Muscle layer of colon (tissue), 2 donors: ENCODE measurements around the gene CLN6.
"Not testable (repeated sequence)": the region's sequence is repeated elsewhere in the genome, so short reads cannot be mapped to it uniquely, and the experiment has no call there.

Source experiments
- H3K27ac ChIP-seq: one replicate; pipeline ENCODE4 v1.7.0; 2013; ENCODE audit warnings: low read depth, mild to moderate bottlenecking, low read length, moderate library complexity
- H3K27me3 ChIP-seq, 2 donors: one replicate each; pipeline ENCODE4 v1.7.0; 2013; ENCODE audit warnings: low read length in 2 of 2, mild to moderate bottlenecking in 2 of 2; ENCODE audit not compliant: insufficient read depth in 2 of 2, control insufficient read depth in 1 of 2
- H3K36me3 ChIP-seq: one replicate; pipeline ENCODE4 v1.7.0; 2013; ENCODE audit warnings: mild to moderate bottlenecking, low read length; ENCODE audit not compliant: insufficient read depth
- H3K4me1 ChIP-seq: one replicate; pipeline ENCODE4 v1.7.0; 2013; ENCODE audit warnings: mild to moderate bottlenecking, low read length; ENCODE audit not compliant: insufficient read depth
- H3K4me3 ChIP-seq, 2 donors: one replicate each; pipeline ENCODE4 v1.7.0; 2013; ENCODE audit warnings: low read length in 2 of 2, low read depth in 1 of 2, mild to moderate bottlenecking in 1 of 2, moderate library complexity in 1 of 2
- H3K9ac ChIP-seq: one replicate; pipeline ENCODE4 v1.7.0; 2013; ENCODE audit warnings: low read length
- H3K9me3 ChIP-seq: one replicate; pipeline ENCODE4 v1.7.0; 2013; ENCODE audit warnings: mild to moderate bottlenecking, low read length
- donor health status: abdominal sarcoma.
- donor health status: Adenocarcinoma of cecum.

CLN6 gene

DNA sequence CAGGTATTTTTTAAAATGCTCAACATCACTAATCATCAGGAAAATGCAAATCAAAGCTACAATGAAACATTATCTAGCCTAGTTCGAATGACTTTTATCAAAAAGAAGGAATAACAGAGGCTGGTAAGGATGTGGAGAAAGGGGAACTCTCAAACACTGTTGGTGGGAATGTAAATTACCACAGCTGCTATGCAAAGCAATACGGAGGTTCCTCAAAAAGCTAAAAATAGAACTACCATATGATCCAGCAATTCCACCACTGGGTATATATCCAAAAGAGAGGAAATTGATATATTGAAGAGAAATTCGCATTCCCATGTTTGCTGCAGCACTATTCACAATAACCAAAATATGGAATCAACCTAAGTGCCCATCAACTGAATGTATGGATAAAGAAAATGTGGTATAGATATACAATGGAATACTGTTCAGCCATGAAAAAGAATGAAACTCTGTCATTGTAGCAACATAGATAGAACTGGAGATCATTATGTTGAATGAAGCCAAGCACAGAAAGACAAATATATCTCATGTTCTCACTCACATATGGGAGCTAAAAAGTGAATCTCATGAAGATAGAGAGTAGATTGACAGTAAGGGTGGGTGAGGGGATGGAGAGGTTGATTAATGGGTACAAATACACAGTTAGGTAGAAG is 19.7 kb upstream of the CLN6 start:
- Histone ChIP-seq H3K9ac (no peak overlapping the region), H3K4me3 (no peak overlapping the region), H3K27me3 (no peaks in the 10 kb centered on the region), H3K9me3 (no peaks in the 10 kb centered on the region), H3K4me1 (no peaks in the 10 kb centered on the region), H3K27ac (no peak overlapping the region), H3K36me3 (no peaks in the 10 kb centered on the region)

DNA sequence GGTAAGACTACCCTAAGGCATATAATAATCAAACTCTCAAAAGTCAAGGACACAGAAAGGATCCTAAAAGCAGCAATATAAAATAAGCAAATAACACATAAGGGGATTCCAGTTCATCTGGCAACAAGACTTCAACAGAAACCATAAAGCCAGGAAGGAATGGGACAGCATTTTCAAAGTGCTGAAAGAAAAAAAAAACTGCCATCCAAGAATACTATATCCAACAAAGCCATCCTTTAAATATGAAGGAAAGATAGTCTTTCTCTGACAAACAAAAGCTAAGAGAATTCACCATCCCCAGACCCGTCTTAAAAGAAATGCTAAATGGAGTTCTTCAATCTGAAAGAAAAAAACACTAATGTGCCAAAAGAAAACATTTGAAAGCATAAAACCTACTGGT is 14.7 kb upstream of the CLN6 start:
- no peak overlapping the region for H3K27ac ChIP-seq
- H3K27me3 ChIP-seq, result no peaks in the 10 kb centered on the region
- H3K36me3 ChIP-seq, result no peaks in the 10 kb centered on the region
- no peaks in the 10 kb centered on the region for H3K4me1 ChIP-seq
- no peak overlapping the region for H3K9ac ChIP-seq
- no peak overlapping the region for H3K4me3 ChIP-seq
- no peaks in the 10 kb centered on the region for H3K9me3 ChIP-seq

DNA sequence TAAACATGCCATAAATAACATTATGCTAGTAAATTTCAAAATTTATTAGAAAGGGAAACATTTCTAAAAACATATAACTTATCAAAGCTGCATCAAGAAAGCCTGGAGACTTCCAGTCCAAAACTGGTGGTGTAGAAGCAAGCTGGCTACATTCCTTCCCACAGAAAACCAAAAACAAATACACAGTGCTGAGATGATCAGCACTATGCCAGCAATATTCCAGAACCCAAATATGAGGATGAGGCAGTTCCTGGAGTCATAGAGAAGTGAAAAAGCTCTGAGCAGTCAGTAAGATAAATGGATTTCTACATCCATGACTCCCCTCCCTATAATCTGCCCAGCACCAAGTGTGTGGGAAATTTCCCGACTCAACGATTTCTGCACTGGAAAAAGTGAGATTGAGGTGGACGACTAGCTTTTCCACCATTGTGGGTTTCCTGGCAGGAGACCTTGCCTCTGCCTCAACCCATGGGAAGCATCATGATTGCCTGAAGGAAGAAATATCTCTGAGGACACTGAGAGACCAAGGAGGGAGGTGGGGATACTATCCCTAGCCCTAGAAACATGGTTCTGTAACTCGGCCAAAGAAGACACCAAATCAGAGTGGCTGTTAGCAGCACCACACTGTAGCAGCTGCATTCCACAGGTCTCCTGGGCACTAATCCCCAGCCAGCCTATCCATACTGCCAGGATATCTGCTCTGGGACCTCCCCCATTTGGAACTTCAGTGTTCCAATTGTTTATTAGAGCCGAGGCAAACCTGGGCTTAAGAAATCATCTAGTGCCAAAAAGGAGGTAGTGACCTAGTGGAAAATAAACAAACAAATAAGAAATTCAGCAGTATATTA is 11.8 kb upstream of the CLN6 start:
- H3K27me3 ChIP-seq, result no peaks in the 10 kb centered on the region
- H3K4me1 ChIP-seq, result no peaks in the 10 kb centered on the region
- H3K9ac ChIP-seq, result no peak overlapping the region
- no peaks in the 10 kb centered on the region for H3K9me3 ChIP-seq
- no peak overlapping the region for H3K4me3 ChIP-seq
- H3K36me3 ChIP-seq, result no peaks in the 10 kb centered on the region
- no peak overlapping the region for H3K27ac ChIP-seq

DNA sequence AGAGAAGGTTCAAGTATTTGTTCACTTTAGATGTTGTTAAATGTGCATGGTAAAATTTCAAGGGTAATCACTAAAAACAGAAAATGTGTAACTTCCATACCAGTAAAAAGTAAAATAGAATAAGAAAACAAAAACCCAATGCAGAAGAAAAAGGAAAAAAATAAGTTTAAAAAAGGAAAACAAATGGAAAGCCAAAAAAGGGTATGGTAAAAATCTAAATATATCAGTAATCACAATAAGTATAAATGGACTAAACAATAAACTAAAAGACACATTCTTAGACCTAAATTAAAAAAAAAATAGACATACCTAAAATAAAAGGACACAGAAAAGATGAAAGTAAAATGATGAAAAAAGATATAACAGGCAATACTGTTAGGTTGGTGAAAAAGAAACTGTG is 9.5 kb upstream of the CLN6 start:
- Histone ChIP-seq H3K9me3 (no peaks in the 10 kb centered on the region), H3K4me1 (no peaks in the 10 kb centered on the region), H3K4me3 (no peak overlapping the region), H3K36me3 (no peaks in the 10 kb centered on the region), H3K9ac (no peak overlapping the region), H3K27me3 (no peaks in the 10 kb centered on the region), H3K27ac (no peak overlapping the region)

DNA sequence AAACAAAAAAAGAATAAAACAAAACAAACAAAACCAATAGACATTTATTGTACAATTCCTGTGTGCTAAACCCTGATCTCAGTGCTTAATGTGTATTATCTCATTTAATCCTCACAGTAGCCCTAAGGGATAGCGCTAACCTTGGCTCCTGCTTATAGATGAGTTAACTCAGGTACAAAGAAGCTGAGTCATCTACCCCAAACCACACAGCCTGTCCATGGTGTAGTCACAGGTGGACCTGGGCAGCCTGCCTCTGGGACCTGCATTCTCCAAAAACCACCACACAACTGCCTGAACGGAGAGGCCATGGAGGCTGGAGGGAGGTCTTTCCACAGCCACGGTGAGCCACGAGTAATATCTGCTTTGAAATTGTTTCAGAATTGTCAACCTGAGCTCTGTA is 5.5 kb upstream of the CLN6 start:
- H3K27me3 ChIP-seq, result no peaks in the 10 kb centered on the region
- no peak overlapping the region for H3K27ac ChIP-seq
- H3K4me1 ChIP-seq, result peaks cover 4% of the 10 kb centered on the region
- H3K4me3 ChIP-seq, result no peak overlapping the region
- no peaks in the 10 kb centered on the region for H3K36me3 ChIP-seq
- no peaks in the 10 kb centered on the region for H3K9me3 ChIP-seq
- H3K9ac ChIP-seq, result no peak overlapping the region

DNA sequence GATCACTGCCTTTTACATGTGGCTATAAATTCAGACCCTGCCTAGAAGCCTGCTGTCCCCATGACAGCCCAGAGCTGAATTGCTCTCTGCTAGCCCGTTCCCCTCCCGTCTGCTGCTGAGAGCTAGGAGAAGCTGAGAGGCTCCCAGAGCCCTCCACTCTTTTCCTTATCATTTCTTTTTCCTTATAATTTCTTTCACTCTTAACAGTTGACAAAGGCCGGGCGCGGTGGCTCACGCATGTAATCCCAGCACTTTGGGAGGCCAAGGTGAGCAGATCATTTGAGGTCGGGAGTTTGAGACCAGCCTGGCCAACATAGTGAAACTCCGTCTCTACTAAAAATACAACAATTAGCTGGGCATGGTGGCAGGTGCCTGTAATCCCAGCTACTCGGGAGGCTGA is 5.0 kb upstream of the CLN6 start:
- not testable (repeated sequence) for H3K4me3 ChIP-seq, H3K4me1 ChIP-seq, H3K9me3 ChIP-seq, H3K36me3 ChIP-seq, H3K27ac ChIP-seq, H3K27me3 ChIP-seq, H3K9ac ChIP-seq

DNA sequence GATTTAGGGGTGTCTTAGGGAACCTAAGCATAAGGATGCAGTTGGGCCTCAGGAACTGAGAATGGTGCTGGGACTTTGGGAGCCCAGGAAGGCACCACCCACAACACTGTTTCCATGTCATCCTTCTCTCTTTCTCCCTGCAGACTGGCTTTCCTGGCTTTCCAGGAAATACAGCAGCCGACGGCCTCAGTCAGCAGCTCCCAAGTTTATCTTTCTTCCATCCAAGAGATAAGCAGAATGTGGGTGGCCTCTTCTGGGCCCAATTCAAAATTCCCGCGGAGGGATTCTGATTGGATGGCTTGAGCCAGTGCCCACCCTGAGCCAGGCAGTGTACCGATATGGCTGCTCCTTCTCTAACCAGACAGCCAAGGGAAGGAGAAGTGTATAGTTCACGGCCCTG is 4.5 kb upstream of the CLN6 start:
- Histone ChIP-seq H3K9ac (no peak overlapping the region), H3K4me3 (no peak overlapping the region), H3K9me3 (no peaks in the 10 kb centered on the region), H3K4me1 (peaks cover 5% of the 10 kb centered on the region), H3K27me3 (no peaks in the 10 kb centered on the region), H3K27ac (no peak overlapping the region), H3K36me3 (no peaks in the 10 kb centered on the region)

DNA sequence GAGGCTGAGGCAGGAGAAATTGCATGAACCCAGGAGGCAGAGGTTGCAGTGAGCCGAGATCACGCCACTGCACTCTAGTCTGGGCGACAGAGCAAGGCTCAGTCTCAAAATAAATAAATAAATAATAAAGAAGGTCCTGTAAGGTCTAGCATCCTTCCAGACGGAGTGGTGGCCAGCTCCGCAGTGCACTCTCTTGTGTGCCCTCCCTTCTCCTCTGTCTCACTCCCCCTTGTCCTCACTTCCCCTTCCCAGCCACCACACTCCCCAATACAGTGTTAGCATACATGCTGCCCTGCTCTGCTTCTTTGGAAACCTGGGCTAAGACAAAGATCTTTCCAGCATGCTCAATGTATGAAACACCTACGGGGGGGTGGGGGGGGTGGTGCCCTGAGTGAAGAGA is 3.4 kb upstream of the CLN6 start:
- H3K27ac ChIP-seq, result no peak overlapping the region
- no peak overlapping the region for H3K9ac ChIP-seq
- peaks cover 12% of the 10 kb centered on the region for H3K4me1 ChIP-seq
- H3K36me3 ChIP-seq, result no peaks in the 10 kb centered on the region
- no peaks in the 10 kb centered on the region for H3K27me3 ChIP-seq
- H3K9me3 ChIP-seq, result no peaks in the 10 kb centered on the region
- H3K4me3 ChIP-seq, result no peak overlapping the region

DNA sequence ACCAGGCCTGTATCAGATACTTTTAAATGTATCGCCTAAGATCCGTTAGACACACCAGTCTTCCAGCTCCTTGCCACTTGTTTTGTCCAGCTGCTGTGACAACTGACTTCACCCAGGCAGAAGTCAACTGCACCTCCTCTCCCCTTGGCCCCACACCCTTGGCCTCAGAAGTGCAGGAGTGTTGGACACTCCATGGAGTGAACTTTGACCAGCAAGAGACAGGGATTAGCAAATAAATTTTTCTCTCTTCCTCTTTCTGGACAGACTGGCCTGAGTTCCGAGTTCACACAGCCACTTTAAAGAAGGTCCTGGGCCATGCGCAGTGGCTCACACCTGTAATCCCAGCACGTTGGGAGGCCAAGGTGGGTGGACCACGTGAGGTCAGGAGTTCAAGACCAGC is 2.9 kb upstream of the CLN6 start:
- H3K9ac ChIP-seq, result no peak overlapping the region
- no peak overlapping the region for H3K27ac ChIP-seq
- H3K9me3 ChIP-seq, result no peaks in the 10 kb centered on the region
- H3K4me1 ChIP-seq, result peaks cover 17% of the 10 kb centered on the region
- H3K36me3 ChIP-seq, result no peaks in the 10 kb centered on the region
- no peak overlapping the region for H3K4me3 ChIP-seq
- H3K27me3 ChIP-seq, result no peaks in the 10 kb centered on the region

DNA sequence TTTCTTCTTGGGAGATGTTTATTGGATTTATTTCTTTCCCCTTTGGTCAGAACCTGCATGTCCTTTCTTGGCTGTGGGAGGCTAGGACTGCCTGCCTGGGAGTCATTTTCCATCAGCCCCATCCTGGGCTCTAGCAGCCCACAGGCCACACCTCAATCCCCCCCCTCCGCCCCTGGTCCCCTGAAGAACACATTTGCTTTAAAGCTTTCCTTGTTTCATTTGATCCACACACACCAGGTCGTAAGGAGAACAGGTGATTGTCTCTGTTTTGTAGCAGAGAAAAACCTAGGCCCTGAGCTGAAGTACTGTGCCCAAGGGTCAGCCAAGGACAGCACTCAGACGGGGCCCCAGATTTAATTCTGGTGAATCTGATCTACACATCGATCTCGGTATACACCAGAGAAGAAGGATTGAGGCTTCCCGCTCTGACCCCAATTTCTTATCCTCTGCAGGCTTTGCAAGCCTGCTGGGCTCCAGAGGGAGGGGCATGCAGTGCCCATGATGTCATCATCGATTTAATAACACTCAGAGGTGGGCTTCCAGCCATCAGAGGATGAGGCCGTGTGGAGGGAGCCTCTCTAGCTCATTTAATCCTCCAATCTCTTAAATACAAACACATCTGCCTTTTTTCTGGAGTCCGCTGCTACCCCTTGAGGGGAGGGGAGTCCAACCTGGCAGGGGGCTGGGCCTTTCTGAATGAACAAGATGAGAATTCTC is 1.7 kb upstream of the CLN6 start:
- H3K4me3 ChIP-seq, result no peak overlapping the region
- peaks cover 17% of the 10 kb centered on the region for H3K4me1 ChIP-seq
- H3K9me3 ChIP-seq, result no peaks in the 10 kb centered on the region
- no peaks in the 10 kb centered on the region for H3K27me3 ChIP-seq
- H3K9ac ChIP-seq, result no peak overlapping the region
- no peak overlapping the region for H3K27ac ChIP-seq
- H3K36me3 ChIP-seq, result no peaks in the 10 kb centered on the region

DNA sequence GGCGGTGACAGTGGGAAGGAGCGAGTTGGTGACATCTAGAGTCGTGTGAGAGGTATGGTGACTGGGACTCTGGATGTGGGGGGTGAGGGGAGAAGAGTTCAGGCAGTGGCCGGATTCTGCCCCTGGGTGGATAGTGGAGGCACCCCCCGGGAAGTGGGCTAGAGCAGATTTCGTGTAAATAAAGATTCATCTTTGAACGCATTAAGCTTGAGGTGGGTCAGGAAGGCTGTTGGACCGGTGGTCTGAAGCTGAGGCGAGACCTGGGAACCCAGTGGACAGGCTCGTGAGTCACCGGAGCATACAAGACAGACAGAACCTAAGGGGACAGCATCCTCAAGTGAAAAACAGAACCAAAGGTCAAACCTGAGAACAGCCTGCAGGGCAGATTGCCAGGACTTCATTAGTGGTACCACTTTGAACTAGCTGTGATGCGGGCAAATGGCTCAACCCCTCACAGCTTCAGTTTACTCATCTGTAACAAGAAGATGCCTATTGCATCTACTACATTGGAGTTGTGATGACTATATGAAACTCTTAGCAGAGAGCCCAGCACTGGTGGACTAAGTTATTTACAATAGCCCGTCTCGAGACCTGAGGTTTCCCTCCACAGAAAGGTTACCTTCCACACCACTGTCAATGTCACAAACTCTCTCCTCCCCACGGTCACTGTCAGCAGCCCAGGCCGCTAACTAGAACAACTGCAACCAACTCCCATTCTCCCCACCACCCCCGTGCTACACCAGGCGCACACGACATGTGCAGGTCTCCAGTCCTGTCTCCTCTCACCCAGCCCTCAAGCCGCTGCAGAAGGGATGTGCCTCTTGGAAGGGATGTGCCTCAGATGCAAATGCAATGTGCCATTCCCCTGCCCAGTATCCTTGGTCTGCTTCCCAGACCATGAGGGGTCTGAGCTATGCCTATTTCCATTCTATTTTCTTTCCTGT is 901 bp upstream of the CLN6 start:
- Histone ChIP-seq H3K9me3 (no peaks in the 10 kb centered on the region), H3K4me1 (peaks cover 17% of the 10 kb centered on the region), H3K9ac (peak overlapping the region; percentile 64), H3K4me3 (peak overlapping the region; percentile 77), H3K36me3 (no peaks in the 10 kb centered on the region), H3K27ac (peak overlapping the region; percentile 80), H3K27me3 (no peaks in the 10 kb centered on the region)
